Inflammatory macrophage (primary cell): Measurements from ENCODE around the gene LRP10.
A peak's percentile ranks its signal among the peaks of the same experiment; 100 is the strongest.

Experiments
- DNase-seq, 2 donors: peaks; one replicate each; pipeline ENCODE4 v3.0.0-alpha.2; 2020 to 2022

Gene LRP10

GRCh38 chr14:22888662-22889061 lies 17.1 kb downstream of the LRP10 start:
- no peak for DNase-seq

GRCh38 chr14:22890416-22890815 lies 18.9 kb downstream of the LRP10 start:
- DNase-seq = no peak

- no peak for DNase-seq
Measured at GRCh38 chr14:22892488-22892887, 20.9 kb downstream of the LRP10 start.

GRCh38 chr14:22893706-22894105 lies 22.2 kb downstream of the LRP10 start:
- DNase-seq = no peak

GRCh38 chr14:22895402-22895801 lies 23.9 kb downstream of the LRP10 start:
- no peak for DNase-seq

- no peak for DNase-seq
Measured at GRCh38 chr14:22896356-22896755, 24.8 kb downstream of the LRP10 start.

- no peak for DNase-seq
Measured at GRCh38 chr14:22896760-22897159, 25.2 kb downstream of the LRP10 start.

GRCh38 chr14:22897357-22897756 lies 25.8 kb downstream of the LRP10 start:
- DNase-seq = no peak

GRCh38 chr14:22898302-22899090 lies 27.0 kb downstream of the LRP10 start:
- DNase-seq = no peak

GRCh38 chr14:22900081-22900799 lies 28.7 kb downstream of the LRP10 start:
- DNase-seq = peak; percentile 56 to 64

GRCh38 chr14:22901799-22902198 lies 30.3 kb downstream of the LRP10 start:
- no peak for DNase-seq

GRCh38 chr14:22903742-22904087 lies 32.2 kb downstream of the LRP10 start:
- no peak for DNase-seq

- no peak for DNase-seq
Measured at GRCh38 chr14:22905627-22906026, 34.1 kb downstream of the LRP10 start.

GRCh38 chr14:22906073-22906472 lies 34.5 kb downstream of the LRP10 start:
- no peak for DNase-seq

- DNase-seq = no peak
Measured at GRCh38 chr14:22907429-22907828, 35.9 kb downstream of the LRP10 start.

- DNase-seq = peak in 1 of 2 donors; percentile 19
Measured at GRCh38 chr14:22908601-22909000, 37.1 kb downstream of the LRP10 start.

GRCh38 chr14:22910916-22911315 lies 39.4 kb downstream of the LRP10 start:
- no peak for DNase-seq

- peak; percentile 47 to 68 for DNase-seq
Measured at GRCh38 chr14:22914836-22915235, 43.3 kb downstream of the LRP10 start.

GRCh38 chr14:22915886-22916521 lies 44.5 kb downstream of the LRP10 start:
- DNase-seq = peak; percentile 85 to 92

- peak; percentile 100 for DNase-seq
Measured at GRCh38 chr14:22918804-22919600, 47.5 kb downstream of the LRP10 start, which contains the start of gene RBM23. Gene RBM23 (minus strand): TSS chr14:22919149.

GRCh38 chr14:22919601-22919921 lies 48.0 kb downstream of the LRP10 start:
- no peak for DNase-seq

GRCh38 chr14:22920697-22921096 lies 49.2 kb downstream of the LRP10 start:
- no peak for DNase-seq

- DNase-seq = no peak
Measured at GRCh38 chr14:22922294-22922693, 50.8 kb downstream of the LRP10 start.
